Tracheal epithelial cell (primary cell): Measurements from ENCODE around the gene CGB7. TPM values are rescaled to one million over a fixed set of nuclear protein-coding genes. Genes with fewer than 3 reads are reported as not detected.

Experiments used
- total RNA-seq: library from RNA; depleted of rRNA; stranded (reverse); fragments of >200 nt; gene quantifications from 2 replicates; pipeline ENCODE4 v1.2.1, GENCODE V29; 2014

Gene CGB7
- 0.85 and 0.96 TPM in 2 replicates for total RNA-seq

DNA sequence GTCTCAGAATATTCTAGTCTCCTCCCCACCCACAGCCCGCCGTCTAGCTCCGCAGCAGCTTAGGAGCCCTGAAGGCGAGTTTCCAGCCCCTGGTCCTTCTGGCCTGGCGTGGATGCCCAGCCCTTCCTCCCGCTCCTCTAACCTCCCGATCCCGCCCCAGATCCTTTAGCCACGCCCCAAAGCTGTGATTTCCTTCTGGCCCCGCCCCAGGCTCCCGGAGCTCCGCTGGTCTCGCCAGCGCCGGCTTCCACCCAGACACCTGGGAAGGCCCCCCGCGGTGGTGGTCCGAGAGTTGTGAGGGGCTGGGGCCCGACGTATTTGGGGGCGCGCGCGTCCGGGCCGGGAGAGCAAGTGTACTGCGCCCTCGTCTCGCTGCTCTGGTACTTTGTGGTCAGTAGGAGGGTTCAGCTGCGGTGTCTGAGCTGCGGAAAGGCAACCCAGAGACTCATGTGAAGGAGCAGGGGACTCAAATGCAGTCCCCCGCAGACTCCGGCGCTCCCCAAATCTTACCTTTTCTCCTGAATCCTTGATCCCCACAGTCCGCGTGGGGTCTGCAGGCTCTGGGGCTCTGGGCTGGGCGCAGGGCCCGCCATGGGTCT, at the start of gene CGB7:
TSS of gene CGB7 (minus strand) at position 114 of the 599 bp plus-strand sequence. CDS start 2,374 bp downstream, outside the sequence.

DNA sequence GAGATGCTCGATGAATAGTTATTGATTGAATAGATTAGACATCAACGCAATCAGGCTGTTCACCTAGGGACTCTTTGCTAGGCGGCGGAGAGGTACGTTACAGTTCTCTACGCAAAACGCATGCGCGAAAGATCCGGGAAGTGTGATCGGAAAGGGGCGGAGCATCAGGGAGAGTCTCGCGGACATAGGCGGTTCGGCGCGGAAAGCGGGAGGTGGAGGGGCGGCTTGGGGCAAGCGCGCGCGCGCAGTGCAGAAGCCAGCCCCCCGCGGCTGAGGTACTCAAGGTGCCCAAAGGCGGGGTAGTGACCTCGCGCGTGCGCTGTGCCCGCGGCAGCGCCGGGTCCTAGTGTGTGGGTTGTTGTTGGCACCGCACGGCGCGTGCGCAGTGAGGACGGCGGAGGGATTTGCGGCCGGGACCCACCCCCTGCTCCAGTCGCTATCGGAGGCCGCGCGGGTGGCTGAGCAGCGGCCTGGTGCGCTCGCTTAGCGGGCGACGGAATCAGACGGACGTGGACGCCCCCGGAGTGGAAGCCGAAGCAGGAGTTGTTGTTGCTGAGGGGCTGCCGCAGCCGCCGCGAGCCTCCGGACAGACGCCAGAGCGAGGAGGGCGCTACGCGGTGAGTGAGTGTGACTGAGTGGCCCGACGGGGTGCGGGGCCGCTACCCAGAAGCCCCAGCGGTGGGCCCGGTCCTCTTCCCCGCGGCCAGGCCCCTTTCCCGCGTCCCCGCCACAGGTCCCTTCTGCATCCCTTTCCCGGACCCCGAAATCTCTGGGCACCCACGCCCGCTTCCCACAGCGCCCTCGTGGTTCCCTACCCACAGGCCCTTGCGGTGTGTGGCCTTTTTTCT, 27.7 kb upstream of the CGB7 start, which contains the start of gene SNRNP70:
TSS of gene SNRNP70 (plus strand) at position 432 of the 848 bp plus-strand sequence. CDS start 964 bp downstream, outside the sequence.

GRCh38 chr19:49064768-49065611, 7.4 kb upstream of the CGB7 start, which contains the start of gene NTF4:
NTF4 (minus strand) TSS chr19:49064818; CDS start chr19:49061997, 2,821 bp downstream.

GRCh38 chr19:49049011-49049410, 8.5 kb downstream of the CGB7 start, which contains the start of gene CGB8:
CGB8 (minus strand) TSS chr19:49049111; CDS start chr19:49048739, 372 bp downstream.

DNA sequence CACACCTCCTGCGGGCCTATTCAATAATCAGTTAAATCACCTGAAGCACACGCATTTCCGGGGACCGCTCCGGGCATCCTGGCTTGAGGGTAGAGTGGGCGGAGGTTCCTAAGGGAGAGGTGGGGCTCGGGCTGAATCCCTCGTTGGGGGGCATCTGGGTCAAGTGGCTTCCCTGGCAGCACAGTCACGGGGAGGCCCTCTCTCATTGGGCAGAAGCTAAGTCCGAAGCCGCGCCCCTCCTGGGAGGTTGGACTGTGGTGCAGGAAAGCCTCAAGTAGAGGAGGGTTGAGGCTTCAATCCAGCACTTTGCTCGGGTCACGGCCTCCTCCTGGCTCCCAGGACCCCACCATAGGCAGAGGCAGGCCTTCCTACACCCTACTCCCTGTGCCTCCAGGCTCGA, 14.0 kb downstream of the CGB7 start, which contains the start of gene CGB5:
TSS of gene CGB5 (plus strand) at position 301 of the 400 bp plus-strand sequence. CDS start 362 bp downstream, outside the sequence.

GRCh38 chr19:49036815-49037214, 20.7 kb downstream of the CGB7 start, which contains the start of gene CGB1:
CGB1 (minus strand) TSS chr19:49036895; CDS start chr19:49036711, 184 bp downstream.

GRCh38 chr19:49031642-49032301, 25.8 kb downstream of the CGB7 start, which contains the start of gene CGB2:
CGB2 (plus strand) TSS chr19:49031890; CDS start chr19:49032096, 206 bp downstream.

DNA sequence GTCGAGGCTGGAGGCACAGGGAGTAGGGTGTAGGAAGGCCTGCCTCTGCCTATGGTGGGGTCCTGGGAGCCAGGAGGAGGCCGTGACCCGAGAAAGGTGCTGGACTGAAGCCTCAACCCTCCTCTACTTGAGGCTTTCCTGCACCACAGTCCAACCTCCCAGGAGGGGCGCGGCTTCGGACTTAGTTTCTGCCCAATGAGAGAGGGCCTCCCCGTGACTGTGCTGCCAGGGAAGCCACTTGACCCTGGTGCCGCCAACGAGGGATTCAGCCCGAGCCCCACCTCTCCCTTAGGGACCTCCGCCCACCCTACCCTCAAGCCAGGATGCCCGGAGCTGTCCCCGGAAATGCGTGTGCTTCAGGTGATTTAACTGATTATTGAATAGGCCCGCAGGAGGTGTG, 33.3 kb downstream of the CGB7 start, which contains the start of gene CGB3:
TSS of gene CGB3 (minus strand) at position 101 of the 400 bp plus-strand sequence. CDS start 362 bp downstream, outside the sequence.

GRCh38 chr19:49017041-49017665, 40.4 kb downstream of the CGB7 start, which contains the start of gene LHB:
LHB (minus strand) TSS chr19:49017091; CDS start chr19:49017081, 10 bp downstream.

Other genes starting within 250 kb of the CGB7 start
- 35.2 and 37.8 TPM in 2 replicates for gene BCAT2, start 246.7 kb downstream of the CGB7 start, total RNA-seq
- gene HSD17B14, start 221.3 kb downstream of the CGB7 start, total RNA-seq, result 0.64 and 1.9 TPM in 2 replicates
- gene PLEKHA4, start 189.1 kb downstream of the CGB7 start, total RNA-seq, result 3.8 and 5.5 TPM in 2 replicates
- 59.9 and 106 TPM in 2 replicates for gene PPP1R15A, start 185.3 kb downstream of the CGB7 start, total RNA-seq
- gene TULP2, start 159.0 kb downstream of the CGB7 start, total RNA-seq, result 0.21 and 0.24 TPM in 2 replicates
- 90.8 and 93.4 TPM in 2 replicates for gene NUCB1, start 157.4 kb downstream of the CGB7 start, total RNA-seq
- 6.4 and 8.4 TPM in 2 replicates for gene DHDH, start 124.0 kb downstream of the CGB7 start, total RNA-seq
- gene BAX, start 102.9 kb downstream of the CGB7 start, total RNA-seq, result 35.0 and 104 TPM in 2 replicates
- gene FTL, start 92.4 kb downstream of the CGB7 start, total RNA-seq, result 3,392 and 8,392 TPM in 2 replicates
- gene GYS1, start 64.4 kb downstream of the CGB7 start, total RNA-seq, result 22.8 and 61.9 TPM in 2 replicates
- 159 and 276 TPM in 2 replicates for gene RUVBL2, start 63.9 kb downstream of the CGB7 start, total RNA-seq
- 1.9 TPM in 1 of 2 replicates, not detected in the other for gene LHB, start 40.7 kb downstream of the CGB7 start, total RNA-seq
- gene CGB3, start 33.4 kb downstream of the CGB7 start, total RNA-seq, result not detected in 2 replicates
- 1.9 TPM in 1 of 2 replicates, not detected in the other for gene CGB2, start 25.9 kb downstream of the CGB7 start, total RNA-seq
- gene CGB1, start 20.9 kb downstream of the CGB7 start, total RNA-seq, result not detected in 2 replicates
- 0.24 TPM in 1 of 2 replicates, not detected in the other for gene CGB5, start 13.9 kb downstream of the CGB7 start, total RNA-seq
- 0.48 TPM in 1 of 2 replicates, not detected in the other for gene CGB8, start 8.6 kb downstream of the CGB7 start, total RNA-seq
- 3.4 and 8.0 TPM in 2 replicates for gene NTF4, start 7.1 kb upstream of the CGB7 start, total RNA-seq
- under 0.01 TPM in 1 of 2 replicates, not detected in the other for gene KCNA7, start 14.9 kb upstream of the CGB7 start, total RNA-seq
- 79.5 and 91.6 TPM in 2 replicates for gene SNRNP70, start 27.7 kb upstream of the CGB7 start, total RNA-seq
- gene LIN7B, start 56.6 kb upstream of the CGB7 start, total RNA-seq, result 2.6 and 10.1 TPM in 2 replicates
- 0.48 and 2.8 TPM in 2 replicates for gene C19orf73, start 61.4 kb upstream of the CGB7 start, total RNA-seq
- gene PPFIA3, start 61.8 kb upstream of the CGB7 start, total RNA-seq, result 0.85 and 2.9 TPM in 2 replicates
- not detected in 2 replicates for gene HRC, start 97.6 kb upstream of the CGB7 start, total RNA-seq
- 17.7 and 21.2 TPM in 2 replicates for gene TRPM4, start 100.0 kb upstream of the CGB7 start, total RNA-seq